KMS-11 (cell line): ENCODE measurements around the gene HBP1.

ENCODE experiments used
- H2AFZ ChIP-seq: fragments of 200-600 bp; sonication (generic); 2 replicates; pipeline ENCODE4 v1.6.1; 2016; ENCODE audit warnings: antibody characterized with exemption, mixed run types, low read depth
- H3K27ac ChIP-seq: fragments of 200-600 bp; sonication (generic); 2 replicates; pipeline ENCODE4 v1.6.1; 2016; ENCODE audit warnings: mild to moderate bottlenecking, mixed run types
- H3K27me3 ChIP-seq: fragments of 200-600 bp; sonication (generic); 2 replicates; pipeline ENCODE4 v1.6.1; 2017; ENCODE audit warnings: mild to moderate bottlenecking, low read depth, mixed run types, moderate library complexity; ENCODE audit not compliant: insufficient read depth
- H3K36me3 ChIP-seq: fragments of 200-600 bp; sonication (generic); 2 replicates; pipeline ENCODE4 v1.6.1; 2017; ENCODE audit warnings: mild to moderate bottlenecking, mixed run types; ENCODE audit not compliant: insufficient read depth
- H3K4me1 ChIP-seq: fragments of 200-600 bp; sonication (generic); 2 replicates; pipeline ENCODE4 v1.6.1; 2016; ENCODE audit warnings: mild to moderate bottlenecking, low read depth, mixed run types; ENCODE audit not compliant: poor library complexity, severe bottlenecking
- H3K4me2 ChIP-seq: fragments of 200-600 bp; sonication (generic); 2 replicates; pipeline ENCODE4 v1.7.0; 2016; ENCODE audit warnings: mild to moderate bottlenecking, mixed run types
- H3K4me3 ChIP-seq: fragments of 200-600 bp; sonication (generic); IDR thresholded peaks from 2 replicates; pipeline ENCODE4 v1.6.1; 2017; ENCODE audit warnings: low read depth, low read length, mixed read lengths; ENCODE audit not compliant: insufficient read depth
- H3K79me2 ChIP-seq: fragments of 200-600 bp; sonication (generic); 2 replicates; pipeline ENCODE4 v1.6.1; 2016; ENCODE audit warnings: low read depth, mixed run types; ENCODE audit not compliant: insufficient read depth
- H3K9ac ChIP-seq: fragments of 200-600 bp; sonication (generic); 2 replicates; pipeline ENCODE4 v1.6.1; 2016; ENCODE audit warnings: mild to moderate bottlenecking, mixed run types
- H4K20me1 ChIP-seq: fragments of 200-600 bp; sonication (generic); 2 replicates; pipeline ENCODE4 v1.6.1; 2016; ENCODE audit warnings: mild to moderate bottlenecking, mixed run types; ENCODE audit not compliant: insufficient read depth
- TF ChIP-seq, protein P1 (sequence below): fragments of 200-600 bp; sonication (generic); conservative IDR thresholded peaks from 2 replicates; pipeline ENCODE4 v1.6.1; 2017; ENCODE audit warnings: low read depth, mild to moderate bottlenecking, antibody characterized with exemption, low read length, moderate library complexity, mixed read lengths

Gene HBP1

DNA sequence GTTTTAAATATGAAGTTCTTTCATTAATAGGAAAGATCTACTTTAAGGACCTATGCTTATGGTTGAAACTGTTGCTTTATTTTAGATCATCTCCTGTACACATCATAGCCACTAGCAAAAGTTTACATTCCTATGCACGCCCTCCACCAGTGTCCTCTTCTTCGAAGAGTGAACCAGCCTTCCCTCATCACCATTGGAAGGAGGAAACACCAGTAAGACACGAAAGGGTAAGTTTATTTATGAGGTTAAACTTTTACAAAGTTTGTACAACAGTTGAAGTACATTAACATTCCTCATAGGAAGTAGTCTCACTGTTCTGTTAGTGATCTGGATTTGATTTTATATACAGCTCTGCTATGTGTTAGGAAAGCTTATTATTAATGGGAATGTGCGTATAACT, 16.9 kb downstream of the HBP1 start:
- no peaks in the 10 kb centered on the region for H4K20me1 ChIP-seq
- no peaks in the 10 kb centered on the region for H3K79me2 ChIP-seq
- H3K27me3 ChIP-seq = no peaks in the 10 kb centered on the region
- no peaks in the 10 kb centered on the region for H3K4me1 ChIP-seq
- H3K4me3 ChIP-seq = no peak overlapping the region
- H3K4me2 ChIP-seq = no peak overlapping the region
- H3K9ac ChIP-seq = no peak overlapping the region
- TF ChIP-seq, protein P1, sequence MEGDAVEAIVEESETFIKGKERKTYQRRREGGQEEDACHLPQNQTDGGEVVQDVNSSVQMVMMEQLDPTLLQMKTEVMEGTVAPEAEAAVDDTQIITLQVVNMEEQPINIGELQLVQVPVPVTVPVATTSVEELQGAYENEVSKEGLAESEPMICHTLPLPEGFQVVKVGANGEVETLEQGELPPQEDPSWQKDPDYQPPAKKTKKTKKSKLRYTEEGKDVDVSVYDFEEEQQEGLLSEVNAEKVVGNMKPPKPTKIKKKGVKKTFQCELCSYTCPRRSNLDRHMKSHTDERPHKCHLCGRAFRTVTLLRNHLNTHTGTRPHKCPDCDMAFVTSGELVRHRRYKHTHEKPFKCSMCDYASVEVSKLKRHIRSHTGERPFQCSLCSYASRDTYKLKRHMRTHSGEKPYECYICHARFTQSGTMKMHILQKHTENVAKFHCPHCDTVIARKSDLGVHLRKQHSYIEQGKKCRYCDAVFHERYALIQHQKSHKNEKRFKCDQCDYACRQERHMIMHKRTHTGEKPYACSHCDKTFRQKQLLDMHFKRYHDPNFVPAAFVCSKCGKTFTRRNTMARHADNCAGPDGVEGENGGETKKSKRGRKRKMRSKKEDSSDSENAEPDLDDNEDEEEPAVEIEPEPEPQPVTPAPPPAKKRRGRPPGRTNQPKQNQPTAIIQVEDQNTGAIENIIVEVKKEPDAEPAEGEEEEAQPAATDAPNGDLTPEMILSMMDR = no peak
- no peaks in the 10 kb centered on the region for H3K36me3 ChIP-seq
- no peak overlapping the region for H2AFZ ChIP-seq
- no peak overlapping the region for H3K27ac ChIP-seq

- Histone ChIP-seq H3K4me3 (no peak overlapping the region), H3K4me2 (no peak overlapping the region), H3K27me3 (no peaks in the 10 kb centered on the region), H4K20me1 (no peaks in the 10 kb centered on the region), H3K27ac (no peak overlapping the region), H3K36me3 (no peaks in the 10 kb centered on the region), H3K79me2 (no peaks in the 10 kb centered on the region), H2AFZ (no peak overlapping the region), H3K4me1 (no peaks in the 10 kb centered on the region), H3K9ac (no peak overlapping the region)
- TF ChIP-seq, protein P1 = no peak
Observed at GRCh38 chr7:107186240-107186639, 17.4 kb downstream of the HBP1 start.

DNA sequence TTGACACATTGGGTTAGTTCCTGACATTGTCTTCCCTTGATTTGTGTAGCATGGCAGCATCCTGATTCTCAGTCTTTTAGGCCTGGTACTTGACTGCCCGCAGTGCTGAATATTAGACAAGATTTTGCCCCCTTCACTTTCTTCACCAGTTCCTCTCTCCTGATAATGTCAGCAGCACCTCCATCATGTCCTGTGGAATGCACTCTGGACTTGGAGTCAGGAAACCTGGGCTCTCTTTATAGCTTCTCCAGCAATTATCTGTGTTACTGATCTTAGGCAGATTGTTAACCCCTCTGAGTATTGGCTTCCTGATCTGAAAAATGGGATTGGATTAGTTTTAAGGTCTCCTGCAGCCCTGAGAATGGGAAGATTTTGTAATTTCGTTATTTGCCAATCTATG, 19.0 kb downstream of the HBP1 start:
- Histone ChIP-seq H3K36me3 (no peaks in the 10 kb centered on the region), H3K4me1 (no peaks in the 10 kb centered on the region), H2AFZ (no peak overlapping the region), H3K4me2 (no peak overlapping the region), H3K79me2 (no peaks in the 10 kb centered on the region), H3K9ac (no peak overlapping the region), H3K27me3 (no peaks in the 10 kb centered on the region), H4K20me1 (no peaks in the 10 kb centered on the region), H3K27ac (no peak overlapping the region), H3K4me3 (no peak overlapping the region)
- TF ChIP-seq, protein P1 = no peak

DNA sequence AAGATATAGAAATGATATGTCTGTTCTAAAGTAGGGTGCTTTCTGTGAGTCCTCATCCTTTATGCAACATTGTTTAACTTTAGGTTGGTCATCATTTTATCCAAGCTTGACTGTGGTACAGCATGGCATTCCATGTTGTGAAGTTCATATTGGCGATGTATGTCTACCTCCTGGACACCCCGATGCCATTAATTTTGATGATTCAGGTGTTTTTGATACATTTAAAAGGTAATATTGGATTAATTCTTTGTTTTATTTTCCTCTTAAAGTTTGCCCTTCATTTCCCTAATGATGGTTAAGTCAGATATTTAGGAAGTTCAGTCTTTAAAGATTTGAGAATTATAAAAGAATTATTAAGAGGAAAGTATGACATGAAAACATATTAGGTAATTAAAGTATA, 21.3 kb downstream of the HBP1 start:
- Histone ChIP-seq H3K27ac (no peak overlapping the region), H3K27me3 (no peaks in the 10 kb centered on the region), H3K36me3 (no peaks in the 10 kb centered on the region), H3K9ac (no peak overlapping the region), H3K4me3 (no peak overlapping the region), H3K4me1 (no peaks in the 10 kb centered on the region), H2AFZ (no peak overlapping the region), H3K79me2 (no peaks in the 10 kb centered on the region), H3K4me2 (no peak overlapping the region), H4K20me1 (no peaks in the 10 kb centered on the region)
- TF ChIP-seq, protein P1 = no peak
